ENCODE data around the gene KRTAP10-7.
"Not testable (repeated sequence)": the region's sequence is repeated elsewhere in the genome, so short reads cannot be mapped to it uniquely, and the experiment has no call there.

KRTAP10-7 gene

GRCh38 chr21:44589586-44590305, 10.7 kb upstream of the KRTAP10-7 start:
- H3K4me3 ChIP-seq (ENCODE audit: low read depth, low read length) = no peak overlapping the region
- no peak for TF ChIP-seq CTCF (IDR thresholded peaks at IDR 0.05; ENCODE audit: insufficient read depth, low read depth, low read length, missing control alignments)
- DNase-seq (ENCODE audit: low read depth) = no peak

GRCh38 chr21:44590311-44590721, 10.1 kb upstream of the KRTAP10-7 start:
- no peak for TF ChIP-seq CTCF (IDR thresholded peaks at IDR 0.05; ENCODE audit: insufficient read depth, low read depth, low read length, missing control alignments)
- H3K4me3 ChIP-seq (ENCODE audit: low read depth, low read length) = no peak overlapping the region
- DNase-seq (ENCODE audit: low read depth) = no peak

GRCh38 chr21:44590897-44591800, 9.2 kb upstream of the KRTAP10-7 start:
- H3K4me3 ChIP-seq (ENCODE audit: low read depth, low read length); DNase-seq (ENCODE audit: low read depth): not testable (repeated sequence)

- DNase-seq (ENCODE audit: low read depth); H3K4me3 ChIP-seq (ENCODE audit: low read depth, low read length): not testable (repeated sequence)
Measured at GRCh38 chr21:44591801-44592130, 8.6 kb upstream of the KRTAP10-7 start.

- no peak within 1 kb of the TSS for H3K4me3 ChIP-seq (ENCODE audit: low read depth, low read length)
- DNase-seq (ENCODE audit: low read depth) = no peak
- no peak for TF ChIP-seq CTCF (IDR thresholded peaks at IDR 0.05; ENCODE audit: insufficient read depth, low read depth, low read length, missing control alignments)
Measured at GRCh38 chr21:44592446-44593311, 7.7 kb upstream of the KRTAP10-7 start, which contains the start of gene KRTAP10-6. Gene KRTAP10-6 (minus strand): TSS chr21:44592505. CDS start chr21:44592484, 21 bp downstream.

- DNase-seq (ENCODE audit: low read depth) = no peak
- H3K4me3 ChIP-seq (ENCODE audit: low read depth, low read length) = no peak overlapping the region
- TF ChIP-seq CTCF (IDR thresholded peaks at IDR 0.05; ENCODE audit: insufficient read depth, low read depth, low read length, missing control alignments) = no peak
Measured at GRCh38 chr21:44593598-44594405, 6.6 kb upstream of the KRTAP10-7 start.

- H3K4me3 ChIP-seq (ENCODE audit: low read depth, low read length) = no peak overlapping the region
- no peak for TF ChIP-seq CTCF (IDR thresholded peaks at IDR 0.05; ENCODE audit: insufficient read depth, low read depth, low read length, missing control alignments)
Measured at GRCh38 chr21:44594406-44594916, 5.9 kb upstream of the KRTAP10-7 start.

More at GRCh38 chr21:44594406-44594916, 5.9 kb upstream of the KRTAP10-7 start:
- DNase-seq (ENCODE audit: low read depth) = no peak

All from GM12865 (cell line).